GM21717 (cell line): ENCODE data around the gene SETD6.
"Not testable (repeated sequence)": the region's sequence is repeated elsewhere in the genome, so short reads cannot be mapped to it uniquely, and the experiment has no call there.

Experiments used
- ATAC-seq: cut with Tn5 transposase; IDR thresholded peaks from one replicate; pipeline ENCODE4 v1.9.1; 2021; ENCODE audit warnings: mild to moderate bottlenecking, moderate library complexity; ENCODE audit not compliant: unreplicated experiment

The SETD6 gene

DNA sequence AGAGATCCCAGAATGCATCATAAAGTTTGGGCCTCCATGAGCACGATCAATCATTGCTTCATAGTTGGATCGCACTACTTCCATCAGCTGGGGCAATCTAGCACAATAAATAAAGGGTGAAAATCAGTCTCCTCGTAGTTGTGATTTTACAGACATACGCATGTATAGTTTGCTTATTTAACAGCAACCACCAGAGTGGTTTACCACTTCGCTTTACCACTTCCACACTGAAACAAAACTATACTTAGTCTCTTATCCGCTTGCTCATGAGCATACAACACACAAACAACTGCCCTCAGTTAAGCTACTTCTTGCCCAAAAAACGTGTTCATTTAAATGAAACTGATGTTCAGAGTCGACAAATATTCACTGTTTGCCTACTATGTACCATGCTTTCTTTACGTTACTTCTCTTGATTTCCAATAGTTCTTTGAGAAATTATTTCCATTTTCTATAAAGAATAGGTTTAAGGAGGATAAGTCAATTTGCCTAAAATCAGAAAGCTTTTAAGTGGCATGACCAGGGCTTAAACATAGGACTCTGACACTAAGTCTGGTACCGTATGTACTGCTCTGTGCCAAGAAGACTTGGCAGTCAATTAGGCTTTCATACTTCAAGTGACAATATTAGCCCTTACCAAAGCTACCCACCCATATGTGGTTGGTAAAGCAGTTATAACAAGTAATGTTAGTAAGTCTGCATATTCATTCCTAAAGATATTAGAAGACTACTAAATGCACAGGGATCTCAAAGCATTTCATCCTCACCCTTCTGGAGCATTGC, 22.0 kb downstream of the SETD6 start:
- no peak for ATAC-seq

- ATAC-seq: no peak
These were observed 26.4 kb downstream of the SETD6 start for GRCh38 chr16:58541711-58542110.

- ATAC-seq: no peak
These were observed 27.0 kb downstream of the SETD6 start for GRCh38 chr16:58542291-58542690.

- no peak for ATAC-seq
These were observed 28.4 kb downstream of the SETD6 start for GRCh38 chr16:58543685-58544084.

DNA sequence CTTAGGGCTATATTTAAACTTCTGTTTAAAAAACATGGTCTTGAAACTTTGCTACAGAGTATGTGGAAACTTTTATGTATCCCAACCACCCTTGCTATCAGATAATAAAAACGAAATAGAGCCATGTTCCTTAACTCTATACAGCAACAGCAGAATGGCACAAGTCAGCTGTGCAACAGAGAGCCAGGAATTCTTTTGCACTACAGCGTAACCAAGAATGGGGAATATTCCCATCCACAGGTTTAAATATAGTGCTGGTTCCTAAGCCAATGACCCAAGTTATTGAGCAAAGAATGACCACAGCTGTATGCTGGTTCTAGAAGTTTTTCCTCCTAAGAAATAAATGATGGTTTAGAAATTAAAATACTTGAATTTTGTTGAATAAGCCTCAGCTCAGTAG, 33.1 kb downstream of the SETD6 start:
- no peak for ATAC-seq

- no peak for ATAC-seq
These were observed 36.2 kb downstream of the SETD6 start for GRCh38 chr16:58551496-58551895.

- ATAC-seq: no peak
These were observed 41.4 kb downstream of the SETD6 start for GRCh38 chr16:58556678-58557077.

- ATAC-seq: no peak
These were observed 47.9 kb downstream of the SETD6 start for GRCh38 chr16:58563235-58563634.

- no peak for ATAC-seq
These were observed 48.5 kb downstream of the SETD6 start for GRCh38 chr16:58563775-58564174.

GRCh38 chr16:58565697-58566096, 50.4 kb downstream of the SETD6 start:
- ATAC-seq: not testable (repeated sequence)
